ENCODE measurements around the gene DHRS1.

DHRS1 gene

DNA sequence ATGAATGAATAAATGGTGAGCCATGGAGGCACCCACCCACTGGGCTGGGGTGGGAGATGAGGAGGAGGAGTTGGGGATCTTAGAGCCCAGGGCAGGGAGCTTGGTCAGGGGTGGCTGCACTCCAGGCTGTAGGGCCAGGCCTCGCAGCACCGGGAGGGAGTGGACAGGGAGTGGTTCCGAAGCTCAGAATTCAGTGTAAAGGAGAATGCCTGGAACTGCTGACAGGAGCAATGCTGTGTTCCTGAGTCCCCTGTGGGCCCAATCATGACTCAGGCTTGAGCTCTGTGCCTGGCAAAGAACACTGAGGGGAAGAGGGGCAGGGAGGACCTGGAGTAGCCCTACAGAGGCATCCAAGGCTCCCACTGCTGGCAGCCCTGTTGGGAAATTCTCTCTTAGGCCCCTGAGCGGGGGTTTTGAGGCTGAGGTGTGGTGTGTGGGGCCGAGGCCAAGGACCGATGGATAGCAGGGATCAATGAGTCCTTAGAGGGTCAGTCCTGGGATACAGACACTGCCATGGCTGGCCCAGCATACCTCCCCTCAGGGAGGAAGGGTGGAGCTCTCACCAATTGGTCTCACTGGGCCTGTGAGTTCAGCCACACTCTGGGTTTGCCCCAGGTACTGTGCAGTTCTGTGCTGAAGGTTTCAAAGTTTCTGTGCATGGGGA lies 18.7 kb downstream of the DHRS1 start:
- POLR2A ChIA-PET = interaction anchor here (1.1 kb wide), 1 partner anchor 10 kb away, joined by 4 read pairs; the partner anchor contains the start of gene RABGGTA
- DNase-seq (ENCODE audit: low read depth, low spot score) = no peak
- no peak overlapping the region for H3K4me3 ChIP-seq (ENCODE audit: low read depth, low read length)
- CTCF ChIA-PET = interaction anchor here (0.7 to 7.7 kb wide), 7 partner anchors 10 to 65 kb away, joined by 3 to 63 read pairs (median 13); partner anchors contain the start of genes CIDEB, MDP1 and RABGGTA
- TF ChIP-seq, protein P1, sequence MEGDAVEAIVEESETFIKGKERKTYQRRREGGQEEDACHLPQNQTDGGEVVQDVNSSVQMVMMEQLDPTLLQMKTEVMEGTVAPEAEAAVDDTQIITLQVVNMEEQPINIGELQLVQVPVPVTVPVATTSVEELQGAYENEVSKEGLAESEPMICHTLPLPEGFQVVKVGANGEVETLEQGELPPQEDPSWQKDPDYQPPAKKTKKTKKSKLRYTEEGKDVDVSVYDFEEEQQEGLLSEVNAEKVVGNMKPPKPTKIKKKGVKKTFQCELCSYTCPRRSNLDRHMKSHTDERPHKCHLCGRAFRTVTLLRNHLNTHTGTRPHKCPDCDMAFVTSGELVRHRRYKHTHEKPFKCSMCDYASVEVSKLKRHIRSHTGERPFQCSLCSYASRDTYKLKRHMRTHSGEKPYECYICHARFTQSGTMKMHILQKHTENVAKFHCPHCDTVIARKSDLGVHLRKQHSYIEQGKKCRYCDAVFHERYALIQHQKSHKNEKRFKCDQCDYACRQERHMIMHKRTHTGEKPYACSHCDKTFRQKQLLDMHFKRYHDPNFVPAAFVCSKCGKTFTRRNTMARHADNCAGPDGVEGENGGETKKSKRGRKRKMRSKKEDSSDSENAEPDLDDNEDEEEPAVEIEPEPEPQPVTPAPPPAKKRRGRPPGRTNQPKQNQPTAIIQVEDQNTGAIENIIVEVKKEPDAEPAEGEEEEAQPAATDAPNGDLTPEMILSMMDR (IDR thresholded peaks at IDR 0.05; ENCODE audit: insufficient read depth, low read length, missing control alignments) = no peak

DNA sequence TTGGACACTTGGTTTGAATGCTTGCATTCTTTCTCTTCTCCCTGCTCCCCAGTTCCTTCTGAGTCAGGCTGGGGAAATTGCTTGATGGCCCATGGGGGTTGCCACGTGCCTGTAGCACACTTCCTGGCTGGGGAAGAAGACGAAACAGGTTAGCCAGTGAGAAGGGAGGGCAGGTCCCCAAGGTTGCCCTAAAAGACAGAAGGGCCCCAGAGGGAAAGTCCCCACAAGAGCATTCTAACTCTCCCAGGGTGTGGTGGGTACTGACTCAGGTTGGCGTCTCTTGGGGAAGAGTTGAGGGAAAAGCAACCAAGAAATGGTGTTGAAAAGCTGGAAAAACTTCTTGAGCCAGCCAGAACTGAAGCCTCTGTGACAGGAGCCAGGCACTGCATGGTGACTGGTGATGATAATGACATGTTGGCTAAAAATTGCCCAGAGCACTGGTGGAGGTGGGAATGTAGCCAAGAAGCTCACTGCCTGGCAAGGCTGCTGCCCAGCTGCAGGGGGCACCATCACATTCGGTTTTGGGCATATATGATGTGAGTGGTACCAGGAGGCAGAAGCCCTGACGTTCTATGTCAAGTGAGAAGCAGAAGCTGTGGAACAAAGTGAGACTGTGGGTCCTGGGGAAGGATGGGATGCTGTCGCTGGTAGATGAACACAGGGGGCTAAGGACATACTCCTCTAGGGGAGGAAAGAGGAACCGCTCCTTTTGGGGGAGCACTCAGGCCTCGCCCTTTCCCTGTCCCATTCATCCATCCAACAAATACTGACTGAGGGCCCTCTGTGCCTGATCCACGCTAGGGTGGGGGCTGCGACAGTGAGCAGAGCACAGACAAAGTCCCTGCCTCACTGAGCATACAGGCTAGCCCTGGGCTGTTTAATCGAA lies 20.0 kb downstream of the DHRS1 start:
- CTCF ChIA-PET = interaction anchor here (1.2 to 7.7 kb wide), 6 partner anchors 9 to 189 kb away, joined by 3 to 63 read pairs (median 10); partner anchors contain the start of genes CIDEB and RABGGTA
- DNase-seq (ENCODE audit: low read depth, low spot score) = no peak
- no peak overlapping the region for H3K4me3 ChIP-seq (ENCODE audit: low read depth, low read length)
- TF ChIP-seq, protein P1 (IDR thresholded peaks at IDR 0.05; ENCODE audit: insufficient read depth, low read length, missing control alignments) = no peak
- POLR2A ChIA-PET = interaction anchor here (0.6 to 1.1 kb wide), 2 partner anchors 8 to 49 kb away, joined by 3 to 4 read pairs; partner anchors contain the start of gene RABGGTA

DNA sequence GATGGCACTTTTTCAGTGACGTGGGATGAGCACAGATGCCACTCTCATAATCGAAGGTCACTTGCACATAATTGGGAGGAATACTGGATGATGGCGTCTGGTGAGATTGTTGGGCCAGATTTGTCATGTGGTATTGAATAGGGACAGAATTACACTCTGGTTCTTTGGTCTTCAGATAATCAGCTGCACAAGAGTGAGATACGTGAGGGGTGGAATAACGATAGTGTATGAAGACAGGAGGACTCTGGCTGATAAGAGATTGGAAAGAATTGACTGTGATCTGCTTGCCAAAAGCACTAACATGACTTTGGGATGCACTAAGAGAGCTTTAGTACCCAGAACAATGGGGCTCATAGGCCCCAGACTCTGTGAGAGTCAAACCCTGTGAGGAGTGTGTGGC lies 21.2 kb downstream of the DHRS1 start:
- CTCF ChIA-PET = interaction anchor here (1.0 to 7.7 kb wide), 5 partner anchors 19 to 55 kb away, joined by 3 to 63 read pairs (median 4); partner anchors contain the start of genes CIDEB, DHRS1 and NOP9
- H3K4me3 ChIP-seq (ENCODE audit: low read depth, low read length) = no peak overlapping the region
- POLR2A ChIA-PET = no interaction called here
- TF ChIP-seq, protein P1 (IDR thresholded peaks at IDR 0.05; ENCODE audit: insufficient read depth, low read length, missing control alignments) = no peak
- DNase-seq (ENCODE audit: low read depth, low spot score) = no peak

DNA sequence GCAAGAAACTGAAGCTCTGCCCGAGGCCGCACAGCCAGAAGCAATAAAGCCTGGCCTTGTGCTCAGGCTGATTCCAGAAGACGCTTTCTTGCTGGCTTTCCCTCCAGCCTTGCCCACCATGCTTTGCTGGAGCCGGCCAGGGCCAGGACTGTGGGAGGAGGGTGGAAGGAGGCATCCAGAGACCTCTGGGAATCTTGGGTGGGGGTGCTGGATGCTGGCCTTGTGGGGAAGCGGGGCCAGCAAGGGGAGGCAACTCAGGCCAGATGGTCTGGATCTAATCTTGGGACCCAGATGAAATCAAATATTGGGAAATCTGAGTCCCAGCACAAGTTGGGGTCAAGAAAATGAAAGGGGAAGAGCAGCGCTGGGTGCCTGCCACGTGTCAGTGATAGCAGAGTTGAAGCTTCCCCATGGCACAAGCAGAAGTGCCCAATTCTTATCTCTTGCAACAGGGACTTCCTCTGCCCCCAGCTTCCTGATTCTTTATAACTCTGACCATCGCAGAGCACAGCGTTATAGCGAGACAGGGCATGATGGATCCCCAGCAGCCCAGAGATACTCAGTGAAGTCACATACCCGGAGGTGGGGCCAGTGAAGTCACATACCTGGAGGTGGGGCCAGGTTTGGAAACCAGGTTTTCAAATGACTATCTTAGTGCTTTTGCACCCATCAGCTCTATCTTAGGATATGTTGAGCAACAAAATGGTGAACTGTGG lies 21.8 kb downstream of the DHRS1 start:
- DNase-seq (ENCODE audit: low read depth, low spot score) = no peak
- TF ChIP-seq, protein P1 (IDR thresholded peaks at IDR 0.05; ENCODE audit: insufficient read depth, low read length, missing control alignments) = no peak
- ChIA-PET CTCF (interaction anchor here (1.0 to 7.7 kb wide), 6 partner anchors 20 to 154 kb away, joined by 3 to 63 read pairs (median 4); partner anchors contain the start of genes CIDEB, DHRS1, NOP9 and TINF2), POLR2A (no interaction called here)
- H3K4me3 ChIP-seq (ENCODE audit: low read depth, low read length) = no peak overlapping the region

DNA sequence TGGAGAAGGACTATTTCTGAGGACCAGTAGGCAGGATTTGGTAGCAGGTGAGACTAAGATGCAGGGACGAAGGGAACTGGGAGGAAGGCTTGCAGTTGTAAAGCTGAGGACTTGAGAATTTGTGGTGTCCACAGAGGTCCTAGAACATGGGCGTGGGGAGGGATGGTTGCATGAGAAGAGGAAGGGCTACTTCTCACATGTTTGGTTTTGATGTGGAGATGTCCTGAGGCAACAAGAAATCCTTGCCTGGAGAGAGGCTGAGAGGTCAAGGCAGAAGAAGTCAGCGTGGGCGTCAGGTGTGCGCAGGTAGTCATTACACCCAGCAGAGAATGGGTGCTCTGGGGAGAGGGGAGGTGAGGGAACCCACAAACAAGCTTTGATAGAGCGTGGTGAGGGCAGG lies 22.5 kb downstream of the DHRS1 start:
- no peak for DNase-seq (ENCODE audit: low read depth, low spot score)
- CTCF ChIA-PET = interaction anchor here (1.6 to 7.7 kb wide), 4 partner anchors 20 to 155 kb away, joined by 3 to 63 read pairs (median 10); partner anchors contain the start of gene TINF2
- TF ChIP-seq, protein P1 (IDR thresholded peaks at IDR 0.05; ENCODE audit: insufficient read depth, low read length, missing control alignments) = no peak
- POLR2A ChIA-PET = no interaction called here
- H3K4me3 ChIP-seq (ENCODE audit: low read depth, low read length) = no peak overlapping the region

All from AG04449 (cell line).